GOT3 (cell line): ENCODE results near the gene PPFIA1.
"Not testable (repeated sequence)": the region's sequence is repeated elsewhere in the genome, so short reads cannot be mapped to it uniquely, and the experiment has no call there.

ENCODE experiments used
- DNase-seq: peaks from one replicate; lab custom pipeline; 2025; ENCODE audit warnings: mixed read lengths; lab: John Stamatoyannopoulos, UW

Gene PPFIA1

GRCh38 chr11:70394211-70394950 lies 123.9 kb downstream of the PPFIA1 start:
- DNase-seq, result no peak

GRCh38 chr11:70397336-70397982 lies 127.0 kb downstream of the PPFIA1 start:
- no peak for DNase-seq

- DNase-seq, result peak; percentile 51
Observed at GRCh38 chr11:70397983-70398833, 127.7 kb downstream of the PPFIA1 start, which contains the start of gene CTTN. TSS of gene CTTN (plus strand) at chr11:70398529. CDS start at chr11:70407298, 8,769 bp downstream.

GRCh38 chr11:70398834-70399680 lies 128.6 kb downstream of the PPFIA1 start:
- DNase-seq, result no peak

GRCh38 chr11:70399681-70400112 lies 129.2 kb downstream of the PPFIA1 start:
- peak; percentile 59 for DNase-seq

- DNase-seq, result no peak
Observed at GRCh38 chr11:70400643-70401042, 130.2 kb downstream of the PPFIA1 start.

GRCh38 chr11:70402016-70402415 lies 131.5 kb downstream of the PPFIA1 start:
- no peak for DNase-seq

- DNase-seq, result no peak
Observed at GRCh38 chr11:70402685-70403084, 132.2 kb downstream of the PPFIA1 start.

- DNase-seq, result no peak
Observed at GRCh38 chr11:70404244-70404643, 133.8 kb downstream of the PPFIA1 start.

- no peak for DNase-seq
Observed at GRCh38 chr11:70405679-70406395, 135.3 kb downstream of the PPFIA1 start.

GRCh38 chr11:70407121-70407520 lies 136.6 kb downstream of the PPFIA1 start:
- no peak for DNase-seq

- no peak for DNase-seq
Observed at GRCh38 chr11:70407814-70408213, 137.3 kb downstream of the PPFIA1 start.

- not testable (repeated sequence) for DNase-seq
Observed at GRCh38 chr11:70408326-70408725, 137.8 kb downstream of the PPFIA1 start.

GRCh38 chr11:70409437-70409836 lies 138.9 kb downstream of the PPFIA1 start:
- no peak for DNase-seq

GRCh38 chr11:70409871-70410270 lies 139.4 kb downstream of the PPFIA1 start:
- DNase-seq, result no peak

- no peak for DNase-seq
Observed at GRCh38 chr11:70410276-70411205, 140.1 kb downstream of the PPFIA1 start.

- DNase-seq, result no peak
Observed at GRCh38 chr11:70411713-70412452, 141.4 kb downstream of the PPFIA1 start.

GRCh38 chr11:70413151-70413550 lies 142.7 kb downstream of the PPFIA1 start:
- DNase-seq, result no peak
